ENCODE data around the gene SUCLA2.
"Not testable (repeated sequence)": the region's sequence is repeated elsewhere in the genome, so short reads cannot be mapped to it uniquely, and the experiment has no call there.

The SUCLA2 gene

DNA sequence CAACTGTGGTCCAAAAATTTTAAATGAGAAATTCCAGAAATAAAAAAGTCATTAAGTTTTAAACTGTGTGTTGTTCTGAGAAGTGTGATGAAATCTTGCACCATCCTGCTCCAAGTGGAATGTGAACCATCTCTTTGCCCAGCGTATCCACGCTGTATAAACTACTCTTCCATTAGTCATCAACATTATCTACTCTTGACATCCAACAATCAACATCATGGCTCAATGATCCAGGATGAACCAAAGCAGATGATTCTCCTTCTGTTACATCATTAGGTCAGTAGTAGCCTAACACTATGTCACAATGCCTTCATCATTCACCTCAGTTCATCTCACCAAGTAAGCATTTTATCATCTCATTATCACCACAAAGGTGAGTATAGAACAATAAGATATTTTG, 55.3 kb downstream of the SUCLA2 start:
- no peak overlapping the region for H3K27ac ChIP-seq
- H3K27me3 ChIP-seq (ENCODE audit: insufficient read depth, low read depth) = no peaks in the 10 kb centered on the region
- TF ChIP-seq, protein P1, sequence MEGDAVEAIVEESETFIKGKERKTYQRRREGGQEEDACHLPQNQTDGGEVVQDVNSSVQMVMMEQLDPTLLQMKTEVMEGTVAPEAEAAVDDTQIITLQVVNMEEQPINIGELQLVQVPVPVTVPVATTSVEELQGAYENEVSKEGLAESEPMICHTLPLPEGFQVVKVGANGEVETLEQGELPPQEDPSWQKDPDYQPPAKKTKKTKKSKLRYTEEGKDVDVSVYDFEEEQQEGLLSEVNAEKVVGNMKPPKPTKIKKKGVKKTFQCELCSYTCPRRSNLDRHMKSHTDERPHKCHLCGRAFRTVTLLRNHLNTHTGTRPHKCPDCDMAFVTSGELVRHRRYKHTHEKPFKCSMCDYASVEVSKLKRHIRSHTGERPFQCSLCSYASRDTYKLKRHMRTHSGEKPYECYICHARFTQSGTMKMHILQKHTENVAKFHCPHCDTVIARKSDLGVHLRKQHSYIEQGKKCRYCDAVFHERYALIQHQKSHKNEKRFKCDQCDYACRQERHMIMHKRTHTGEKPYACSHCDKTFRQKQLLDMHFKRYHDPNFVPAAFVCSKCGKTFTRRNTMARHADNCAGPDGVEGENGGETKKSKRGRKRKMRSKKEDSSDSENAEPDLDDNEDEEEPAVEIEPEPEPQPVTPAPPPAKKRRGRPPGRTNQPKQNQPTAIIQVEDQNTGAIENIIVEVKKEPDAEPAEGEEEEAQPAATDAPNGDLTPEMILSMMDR (conservative IDR thresholded peaks at IDR 0.05; ENCODE audit: low read depth, low read length) = no peak
- no peak overlapping the region for H3K9ac ChIP-seq
- H3K4me3 ChIP-seq (IDR thresholded peaks at IDR 0.05; ENCODE audit: insufficient read depth, low read depth, low read length) = no peak overlapping the region
- no peaks in the 10 kb centered on the region for H4K20me1 ChIP-seq (ENCODE audit: insufficient read depth)
- H3K4me2 ChIP-seq = no peak overlapping the region
- H3K36me3 ChIP-seq (ENCODE audit: insufficient read depth) = no peaks in the 10 kb centered on the region
- no peaks in the 10 kb centered on the region for H3K4me1 ChIP-seq (ENCODE audit: low read depth, poor library complexity, severe bottlenecking)
- no peak overlapping the region for H2AFZ ChIP-seq (ENCODE audit: low read depth)
- H3K79me2 ChIP-seq (ENCODE audit: insufficient read depth, low read depth) = no peaks in the 10 kb centered on the region

DNA sequence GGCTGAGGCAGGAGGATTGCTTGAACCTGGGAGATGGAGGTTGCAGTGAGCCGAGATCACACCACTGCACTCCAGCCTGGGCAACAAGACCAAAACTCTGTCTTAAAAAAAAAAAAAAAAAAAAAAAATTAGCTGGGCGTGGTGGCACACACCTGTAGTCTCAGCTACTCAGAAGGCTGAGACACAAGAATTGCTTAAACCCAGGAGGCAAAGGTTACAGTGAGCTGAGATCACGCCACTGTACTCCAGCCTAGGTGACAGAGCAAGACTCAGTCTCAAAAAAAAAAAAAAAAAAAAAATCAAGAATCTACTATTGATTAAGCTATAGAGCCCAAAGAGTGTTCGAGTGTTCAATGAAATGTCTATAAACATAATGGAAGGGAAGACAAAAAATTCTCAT, 55.9 kb downstream of the SUCLA2 start:
- H3K4me3 ChIP-seq (IDR thresholded peaks at IDR 0.05; ENCODE audit: insufficient read depth, low read depth, low read length); H3K4me2 ChIP-seq; H3K36me3 ChIP-seq (ENCODE audit: insufficient read depth); H3K9ac ChIP-seq; H2AFZ ChIP-seq (ENCODE audit: low read depth); H4K20me1 ChIP-seq (ENCODE audit: insufficient read depth); H3K79me2 ChIP-seq (ENCODE audit: insufficient read depth, low read depth); H3K27ac ChIP-seq; H3K4me1 ChIP-seq (ENCODE audit: low read depth, poor library complexity, severe bottlenecking); H3K27me3 ChIP-seq (ENCODE audit: insufficient read depth, low read depth): not testable (repeated sequence)

DNA sequence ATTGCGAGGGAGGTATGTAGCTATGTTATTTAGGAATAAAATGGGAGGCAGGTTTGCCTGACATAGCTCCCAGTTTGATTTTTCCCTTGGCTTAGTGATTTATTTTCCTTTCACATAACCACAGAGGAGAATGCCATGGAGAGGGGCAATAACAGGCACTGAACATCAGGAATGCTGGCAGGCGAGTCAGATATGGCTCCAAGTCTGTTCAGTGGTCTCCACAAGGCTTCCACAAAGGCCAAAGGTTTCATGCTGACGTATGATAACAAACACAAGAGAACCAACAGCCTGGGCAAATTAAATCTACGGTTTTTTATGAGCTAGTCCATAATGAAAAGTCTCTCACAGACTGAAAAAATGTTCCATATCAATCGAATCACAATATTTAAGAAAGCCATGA, 66.7 kb downstream of the SUCLA2 start:
- no peaks in the 10 kb centered on the region for H3K79me2 ChIP-seq (ENCODE audit: insufficient read depth, low read depth)
- H3K27me3 ChIP-seq (ENCODE audit: insufficient read depth, low read depth) = no peaks in the 10 kb centered on the region
- no peak overlapping the region for H3K4me2 ChIP-seq
- no peaks in the 10 kb centered on the region for H3K36me3 ChIP-seq (ENCODE audit: insufficient read depth)
- H3K27ac ChIP-seq = no peak overlapping the region
- H3K9ac ChIP-seq = no peak overlapping the region
- TF ChIP-seq, protein P1 (conservative IDR thresholded peaks at IDR 0.05; ENCODE audit: low read depth, low read length) = no peak
- no peaks in the 10 kb centered on the region for H4K20me1 ChIP-seq (ENCODE audit: insufficient read depth)
- no peak overlapping the region for H2AFZ ChIP-seq (ENCODE audit: low read depth)
- H3K4me1 ChIP-seq (ENCODE audit: low read depth, poor library complexity, severe bottlenecking) = no peaks in the 10 kb centered on the region
- H3K4me3 ChIP-seq (IDR thresholded peaks at IDR 0.05; ENCODE audit: insufficient read depth, low read depth, low read length) = no peak overlapping the region

DNA sequence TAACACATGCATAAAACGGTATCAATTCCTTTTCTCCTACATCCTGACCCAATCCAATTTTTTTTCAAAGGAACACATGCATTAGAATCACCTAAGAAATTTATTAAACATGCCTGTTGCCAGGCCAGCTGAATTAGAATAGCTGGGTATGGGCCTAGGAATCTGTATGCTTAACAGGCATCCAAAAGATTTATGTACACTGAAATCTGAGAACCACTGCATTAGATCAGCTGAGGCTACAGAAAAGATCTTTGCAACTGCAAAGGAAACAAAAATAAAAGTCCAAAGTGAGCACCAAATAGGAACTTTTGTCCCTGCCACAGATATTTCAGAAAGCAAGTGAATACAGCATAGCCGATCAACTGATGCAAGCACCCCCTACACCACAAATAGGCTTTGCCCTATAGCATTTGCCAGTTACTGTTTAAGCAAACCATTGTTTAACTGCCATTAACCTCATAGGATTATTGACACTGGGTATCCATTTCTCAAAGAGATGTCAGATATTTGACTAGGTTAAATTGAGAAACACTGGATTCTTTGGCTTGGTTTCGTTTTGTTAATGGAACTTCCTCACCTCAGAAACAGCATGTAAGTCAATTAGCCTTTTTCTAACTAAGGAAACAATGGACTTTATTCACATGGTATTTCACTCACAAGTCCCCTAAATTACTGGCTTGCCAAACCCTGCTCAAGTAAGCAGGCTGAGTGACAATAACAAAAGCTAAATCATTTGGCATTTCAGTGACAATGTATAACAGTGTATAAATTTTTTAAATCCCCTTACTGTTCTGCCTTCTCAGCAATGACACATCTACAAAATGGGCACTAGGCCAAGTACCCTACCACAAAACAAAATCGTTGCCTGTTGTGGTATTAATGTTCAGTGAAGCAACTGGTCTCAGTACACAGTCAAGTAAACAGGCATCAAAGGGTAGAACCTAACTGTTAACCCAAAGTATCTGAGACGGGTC, 67.8 kb downstream of the SUCLA2 start:
- TF ChIP-seq, protein P1 (conservative IDR thresholded peaks at IDR 0.05; ENCODE audit: low read depth, low read length) = no peak
- H4K20me1 ChIP-seq (ENCODE audit: insufficient read depth) = no peaks in the 10 kb centered on the region
- H3K4me3 ChIP-seq (IDR thresholded peaks at IDR 0.05; ENCODE audit: insufficient read depth, low read depth, low read length) = no peak overlapping the region
- H3K27me3 ChIP-seq (ENCODE audit: insufficient read depth, low read depth) = no peaks in the 10 kb centered on the region
- H3K4me2 ChIP-seq = no peak overlapping the region
- no peaks in the 10 kb centered on the region for H3K79me2 ChIP-seq (ENCODE audit: insufficient read depth, low read depth)
- H3K27ac ChIP-seq = no peak overlapping the region
- no peak overlapping the region for H2AFZ ChIP-seq (ENCODE audit: low read depth)
- no peak overlapping the region for H3K9ac ChIP-seq
- H3K36me3 ChIP-seq (ENCODE audit: insufficient read depth) = no peaks in the 10 kb centered on the region
- H3K4me1 ChIP-seq (ENCODE audit: low read depth, poor library complexity, severe bottlenecking) = no peaks in the 10 kb centered on the region

DNA sequence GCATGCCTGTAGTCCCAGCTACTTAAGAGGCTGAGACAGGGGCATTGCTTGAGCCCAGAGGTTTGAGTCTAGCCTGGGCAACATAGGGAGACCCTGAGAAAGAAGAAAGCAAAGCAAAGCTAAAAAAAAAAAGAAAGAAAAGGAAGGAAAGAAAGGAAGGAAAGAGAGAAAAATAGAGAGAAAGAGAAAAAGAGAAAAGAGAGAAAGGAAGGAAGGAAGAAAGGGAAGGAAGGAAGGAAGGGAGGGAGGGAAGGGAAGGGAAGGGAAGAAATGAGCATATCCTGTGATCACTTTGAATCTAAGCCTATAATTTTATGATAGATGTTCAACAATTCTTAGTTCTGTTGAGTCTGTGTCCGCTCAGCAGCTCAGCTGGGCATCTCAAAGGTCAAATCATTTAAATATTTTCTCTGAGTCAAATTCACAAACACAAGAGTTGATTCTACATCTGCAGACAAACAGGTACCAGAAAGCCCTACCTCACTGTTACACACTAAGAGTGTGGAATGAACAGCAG, 70.4 kb downstream of the SUCLA2 start:
- H3K36me3 ChIP-seq (ENCODE audit: insufficient read depth) = no peaks in the 10 kb centered on the region
- no peak overlapping the region for H3K4me3 ChIP-seq (IDR thresholded peaks at IDR 0.05; ENCODE audit: insufficient read depth, low read depth, low read length)
- H3K9ac ChIP-seq = no peak overlapping the region
- H3K27ac ChIP-seq = no peak overlapping the region
- no peak overlapping the region for H2AFZ ChIP-seq (ENCODE audit: low read depth)
- no peaks in the 10 kb centered on the region for H3K4me1 ChIP-seq (ENCODE audit: low read depth, poor library complexity, severe bottlenecking)
- no peaks in the 10 kb centered on the region for H3K27me3 ChIP-seq (ENCODE audit: insufficient read depth, low read depth)
- no peak overlapping the region for H3K4me2 ChIP-seq
- no peaks in the 10 kb centered on the region for H4K20me1 ChIP-seq (ENCODE audit: insufficient read depth)
- TF ChIP-seq, protein P1 (conservative IDR thresholded peaks at IDR 0.05; ENCODE audit: low read depth, low read length) = no peak
- H3K79me2 ChIP-seq (ENCODE audit: insufficient read depth, low read depth) = no peaks in the 10 kb centered on the region
